Calu3 (cell line): ENCODE results near the gene UCN2. TPM values are rescaled to one million over a fixed set of nuclear protein-coding genes. Genes with fewer than 3 reads are reported as not detected.

Source experiments
- BruUV-seq: library from RNA; stranded (reverse); fragments of 400-500 nt; replicated peaks from 2 replicates; lab custom pipeline; 2021; lab: Mats Ljungman, UMichigan
- CTCF ChIA-PET: fragments of 300-600 bp; sonication (Branson Sonifier 250); formaldehyde crosslinking; loops from one replicate; lab custom pipeline; 2022; ENCODE audit warnings: antibody characterized with exemption; lab: Charles Lee
- DNase-seq: peaks from one replicate; pipeline ENCODE4 v3.0.0; 2022
- H3K27ac Mint-ChIP-seq: one replicate; pipeline ENCODE4 v1.8.0; 2022; ENCODE audit warnings: mixed read lengths; ENCODE audit not compliant: unreplicated experiment
- H3K27me3 Mint-ChIP-seq: one replicate; pipeline ENCODE4 v1.8.0; 2022; ENCODE audit warnings: mixed read lengths; ENCODE audit not compliant: unreplicated experiment
- H3K36me3 Mint-ChIP-seq: one replicate; pipeline ENCODE4 v1.8.0; 2022; ENCODE audit warnings: mild to moderate bottlenecking, moderate library complexity, mixed read lengths; ENCODE audit not compliant: insufficient read depth, unreplicated experiment
- H3K4me1 Mint-ChIP-seq: one replicate; pipeline ENCODE4 v1.8.0; 2022; ENCODE audit warnings: mild to moderate bottlenecking, low read depth, mixed read lengths; ENCODE audit not compliant: unreplicated experiment
- H3K4me3 Mint-ChIP-seq: one replicate; pipeline ENCODE4 v1.8.0; 2022; ENCODE audit warnings: mild to moderate bottlenecking, low read depth, moderate library complexity, mixed read lengths; ENCODE audit not compliant: unreplicated experiment
- H3K9me3 Mint-ChIP-seq: one replicate; pipeline ENCODE4 v1.8.0; 2022; ENCODE audit warnings: low read depth, mixed read lengths; ENCODE audit not compliant: unreplicated experiment
- CTCF ChIP-seq: fragments of 200-600 bp; IDR thresholded peaks from one replicate; pipeline ENCODE4 v1.8.0; 2022; ENCODE audit warnings: antibody characterized with exemption; ENCODE audit not compliant: unreplicated experiment
- intact Hi-C: fragments of 100-400 bp; cut with micrococcal nuclease; formaldehyde crosslinking; loops from one replicate; pipeline ENCODE4 v1.10.0; 2022; ENCODE audit not compliant: unreplicated experiment
- microRNA-seq: library from miRNA; unstranded; fragments of <30 nt; microRNA quantifications from one replicate; pipeline ENCODE4 v1.2.0, GENCODE V29; 2022
- total RNA-seq: library from RNA; stranded (reverse); gene quantifications from 2 replicates; pipeline ENCODE4 v1.2.3, GENCODE V29; 2022

UCN2 gene
- total RNA-seq, 1 experiment from 2014 or later: 0.94 TPM

- TF ChIP-seq CTCF: no peak
- BruUV-seq: no TSS peak
- Mint-ChIP-seq H3K36me3 (peaks cover 8% of the 10 kb centered on the region), H3K4me1 (no peaks in the 10 kb centered on the region), H3K9me3 (no peaks in the 10 kb centered on the region), H3K4me3 (no peak overlapping the region), H3K27me3 (no peaks in the 10 kb centered on the region), H3K27ac (no peak overlapping the region)
- CTCF ChIA-PET: no interaction called here
- intact Hi-C loops: no loop called here
- DNase-seq: no peak
Observed at GRCh38 chr3:48518069-48518468, 45.5 kb downstream of the UCN2 start.

- DNase-seq: no peak
- H3K4me3 Mint-ChIP-seq: no peak overlapping the region
- H3K27me3 Mint-ChIP-seq: no peaks in the 10 kb centered on the region
- H3K4me1 Mint-ChIP-seq: no peaks in the 10 kb centered on the region
- no peak for TF ChIP-seq CTCF
- CTCF ChIA-PET: no interaction called here
- BruUV-seq: no TSS peak
- no peak overlapping the region for H3K27ac Mint-ChIP-seq
- intact Hi-C loops: no loop called here
- peaks cover 8% of the 10 kb centered on the region for H3K36me3 Mint-ChIP-seq
- H3K9me3 Mint-ChIP-seq: no peaks in the 10 kb centered on the region
Observed at GRCh38 chr3:48516571-48516970, 47.0 kb downstream of the UCN2 start.

- no peaks in the 10 kb centered on the region for H3K4me1 Mint-ChIP-seq
- DNase-seq: no peak
- H3K4me3 Mint-ChIP-seq: no peak overlapping the region
- no TSS peak for BruUV-seq
- H3K27ac Mint-ChIP-seq: no peak overlapping the region
- H3K27me3 Mint-ChIP-seq: no peaks in the 10 kb centered on the region
- intact Hi-C loops: no loop called here
- CTCF ChIA-PET: interaction anchor here (0.5 to 0.7 kb wide), 2 partner anchors 10 to 379 kb away, joined by 3 to 5 read pairs; no protein-coding TSS in a partner anchor
- no peaks in the 10 kb centered on the region for H3K9me3 Mint-ChIP-seq
- peaks cover 3% of the 10 kb centered on the region for H3K36me3 Mint-ChIP-seq
- TF ChIP-seq CTCF: no peak
Observed at GRCh38 chr3:48514431-48515227, 49.0 kb downstream of the UCN2 start.

Small RNA genes lying within 50 kb of the gene (microRNA-seq; reads per million reads assigned to microRNA genes)
- gene MIR6823 (not detected), gene MIR711 (not detected)

Other genes with a start within 250 kb of the UCN2 start
- not detected in 2 replicates for gene SPINK8, start 230.1 kb downstream of the UCN2 start, total RNA-seq
- gene FBXW12, start 191.6 kb downstream of the UCN2 start, total RNA-seq: not detected in 2 replicates
- gene PLXNB1, start 133.7 kb downstream of the UCN2 start, total RNA-seq: 174 and 175 TPM in 2 replicates
- 18.9 and 19.9 TPM in 2 replicates for gene CCDC51, start 123.7 kb downstream of the UCN2 start, total RNA-seq
- 139 and 171 TPM in 2 replicates for gene TMA7, start 123.5 kb downstream of the UCN2 start, total RNA-seq
- gene ATRIP, start 117.0 kb downstream of the UCN2 start, total RNA-seq: 12.5 and 13.7 TPM in 2 replicates
- gene SHISA5, start 59.6 kb downstream of the UCN2 start, total RNA-seq: 192 and 287 TPM in 2 replicates
- gene PFKFB4, start 7.0 kb downstream of the UCN2 start, total RNA-seq: 3.6 and 5.1 TPM in 2 replicates
- 8.6 and 13.9 TPM in 2 replicates for gene COL7A1, start 31.5 kb upstream of the UCN2 start, total RNA-seq
- gene UQCRC1, start 45.9 kb upstream of the UCN2 start, total RNA-seq: 196 and 207 TPM in 2 replicates
- gene TMEM89, start 58.0 kb upstream of the UCN2 start, total RNA-seq: not detected in 2 replicates
- 21.6 and 27.0 TPM in 2 replicates for gene SLC26A6, start 71.7 kb upstream of the UCN2 start, total RNA-seq
- gene CELSR3, start 99.1 kb upstream of the UCN2 start, total RNA-seq: 24.9 and 28.5 TPM in 2 replicates
- gene NCKIPSD, start 122.1 kb upstream of the UCN2 start, total RNA-seq: 23.1 and 26.9 TPM in 2 replicates
- gene IP6K2, start 153.4 kb upstream of the UCN2 start, total RNA-seq: 87.0 and 105 TPM in 2 replicates